IMR-90 (cell line): ENCODE data around the gene CBX8. TPM values are rescaled to one million over a fixed set of nuclear protein-coding genes. Genes with fewer than 3 reads are reported as not detected.

ENCODE experiments used
- ATAC-seq: fragments of 200-7000 bp; cut with Tn5 transposase; 2 replicates; pipeline ENCODE4 v1.9.1; 2020; ENCODE audit warnings: low read depth, mild to moderate bottlenecking, moderate library complexity
- BruUV-seq: library from RNA; stranded (reverse); fragments of 400-500 nt; replicated peaks from 2 replicates; lab custom pipeline; 2021; lab: Mats Ljungman, UMichigan
- CTCF ChIA-PET: fragments of 300-600 bp; formaldehyde crosslinking; extraction: SDS; loops from one replicate; lab custom pipeline; 2021; ENCODE audit warnings: antibody characterized with exemption; lab: Yijun Ruan, JAX
- POLR2A ChIA-PET: fragments of 300-600 bp; sonication (Branson Sonifier 250); formaldehyde crosslinking; loops from one replicate; lab custom pipeline; 2022; ENCODE audit warnings: antibody characterized with exemption; ENCODE audit not compliant: unreplicated experiment; lab: Charles Lee
- DNase-seq: peaks from one replicate; pipeline ENCODE4 v3.0.0; 2013
- H2AFZ ChIP-seq: replicated peaks from 2 replicates; pipeline ENCODE3; 2013; ENCODE audit warnings: low read length, mild to moderate bottlenecking; ENCODE audit not compliant: poor library complexity
- H2AK5ac ChIP-seq: 2 replicates; pipeline ENCODE4 v1.6.1; 2013; ENCODE audit warnings: low read depth, low read length, inconsistent platforms
- H2AK9ac ChIP-seq: replicated peaks from 2 replicates; pipeline ENCODE3; 2013; ENCODE audit warnings: mild to moderate bottlenecking, low read depth, low read length, moderate library complexity; ENCODE audit not compliant: poor library complexity
- H2BK120ac ChIP-seq: 2 replicates; pipeline ENCODE4 v1.6.1; 2013; ENCODE audit warnings: low read depth, low read length, inconsistent platforms
- H2BK15ac ChIP-seq: 3 replicates; pipeline ENCODE4 v1.6.1; 2013; ENCODE audit warnings: low read depth, low read length, inconsistent platforms
- H2BK20ac ChIP-seq: 2 replicates; pipeline ENCODE4 v1.6.1; 2013; ENCODE audit warnings: low read depth, mild to moderate bottlenecking, inconsistent platforms, low read length, moderate library complexity
- H2BK5ac ChIP-seq: 2 replicates; pipeline ENCODE4 v1.6.1; 2013; ENCODE audit warnings: mild to moderate bottlenecking, low read depth, low read length, inconsistent platforms; ENCODE audit not compliant: poor library complexity, severe bottlenecking
- H3K14ac ChIP-seq: replicated peaks from 2 replicates; pipeline ENCODE4 v1.6.1; 2013; ENCODE audit warnings: low read depth, low read length, inconsistent platforms
- H3K18ac ChIP-seq: 2 replicates; pipeline ENCODE4 v1.6.1; 2013; ENCODE audit warnings: low read depth, low read length, control low read depth
- H3K23ac ChIP-seq: 2 replicates; pipeline ENCODE4 v1.6.1; 2013; ENCODE audit warnings: low read depth, low read length, inconsistent platforms
- H3K27ac ChIP-seq: 2 replicates; pipeline ENCODE4 v1.5.1; 2013; ENCODE audit warnings: mild to moderate bottlenecking, control low read depth, low read length; ENCODE audit not compliant: insufficient read depth
- H3K27me3 ChIP-seq: 2 replicates; pipeline ENCODE4 v1.6.1; 2013; ENCODE audit warnings: low read length; ENCODE audit not compliant: control insufficient read depth, insufficient read depth
- H3K36me3 ChIP-seq: 2 replicates; pipeline ENCODE4 v1.6.1; 2013; ENCODE audit warnings: low read length, mixed read lengths; ENCODE audit not compliant: control insufficient read depth, insufficient read depth
- H3K4ac ChIP-seq: 2 replicates; pipeline ENCODE4 v1.6.1; 2013; ENCODE audit warnings: low read depth, low read length, inconsistent platforms
- H3K4me1 ChIP-seq: 2 replicates; pipeline ENCODE4 v1.6.1; 2013; ENCODE audit warnings: low read length, mixed read lengths; ENCODE audit not compliant: control insufficient read depth, insufficient read depth
- H3K4me2 ChIP-seq: 2 replicates; pipeline ENCODE4 v1.6.1; 2013; ENCODE audit warnings: low read depth, mild to moderate bottlenecking, control low read depth, low read length, moderate library complexity
- H3K4me3 ChIP-seq: 2 replicates; pipeline ENCODE4 v1.5.1; 2013; ENCODE audit warnings: low read depth, mild to moderate bottlenecking, control low read depth, low read length, moderate library complexity; ENCODE audit not compliant: insufficient read depth
- H3K56ac ChIP-seq: 2 replicates; pipeline ENCODE4 v1.6.1; 2013; ENCODE audit warnings: low read length, inconsistent platforms; ENCODE audit not compliant: insufficient read depth; ENCODE audit errors: extremely low read depth
- H3K79me1 ChIP-seq, 2 experiments: 2 replicates each; pipeline ENCODE4 v1.6.1; 2013; ENCODE audit warnings: low read length in 2 of 2, inconsistent platforms in 1 of 2, low read depth in 1 of 2
- H3K9ac ChIP-seq: 2 replicates; pipeline ENCODE4 v1.6.1; 2013; ENCODE audit warnings: low read depth, low read length, control low read depth
- H3K9me1 ChIP-seq: 2 replicates; pipeline ENCODE4 v1.6.1; 2013; ENCODE audit warnings: low read length, inconsistent platforms; ENCODE audit not compliant: insufficient read depth
- H3K9me3 ChIP-seq: 2 replicates; pipeline ENCODE4 v1.6.1; 2013; ENCODE audit warnings: low read length; ENCODE audit not compliant: control insufficient read depth, insufficient read depth
- H4K20me1 ChIP-seq: 2 replicates; pipeline ENCODE4 v1.6.1; 2013; ENCODE audit warnings: low read length, inconsistent platforms; ENCODE audit not compliant: insufficient read depth
- H4K5ac ChIP-seq: 2 replicates; pipeline ENCODE4 v1.6.1; 2013; ENCODE audit warnings: mild to moderate bottlenecking, low read depth, low read length, control low read depth
- H4K8ac ChIP-seq, 2 experiments: 2 replicates each; pipeline ENCODE4 v1.6.1; 2013; ENCODE audit warnings: low read depth in 2 of 2, low read length in 2 of 2, control low read depth in 1 of 2, inconsistent platforms in 1 of 2
- H4K91ac ChIP-seq: 2 replicates; pipeline ENCODE4 v1.6.1; 2013; ENCODE audit warnings: low read depth, low read length, inconsistent platforms; ENCODE audit not compliant: insufficient read depth
- CEBPB ChIP-seq: IDR thresholded peaks from 2 replicates; pipeline ENCODE4 v1.6.1; 2012; ENCODE audit warnings: low read depth, low read length, improper control_type of control experiment
- CHD1 ChIP-seq: IDR thresholded peaks from 2 replicates; pipeline ENCODE4 v1.6.1; 2012; ENCODE audit warnings: low read depth, low read length, improper control_type of control experiment
- CTCF ChIP-seq: conservative IDR thresholded peaks from 2 replicates; pipeline ENCODE4 v1.5.1; 2012; ENCODE audit warnings: mild to moderate bottlenecking, low read depth, low read length, improper control_type of control experiment
- FOS ChIP-seq: fragments of 150-350 bp; IDR thresholded peaks from 2 replicates; pipeline ENCODE4 v1.6.1; 2016; ENCODE audit warnings: low read depth, low read length
- MAFK ChIP-seq: IDR thresholded peaks from 2 replicates; pipeline ENCODE4 v1.6.1; 2012; ENCODE audit warnings: low read depth, low read length, improper control_type of control experiment
- MAZ ChIP-seq: IDR thresholded peaks from 2 replicates; pipeline ENCODE4 v1.6.1; 2012; ENCODE audit warnings: low read depth, mild to moderate bottlenecking, low read length, improper control_type of control experiment, moderate library complexity, borderline replicate concordance
- MXI1 ChIP-seq: IDR thresholded peaks from 2 replicates; pipeline ENCODE4 v1.6.1; 2012; ENCODE audit warnings: low read depth, mild to moderate bottlenecking, low read length, moderate library complexity, borderline replicate concordance
- NFE2L2 ChIP-seq: fragments of 150-350 bp; IDR thresholded peaks from 2 replicates; pipeline ENCODE4 v1.6.1; 2016; ENCODE audit warnings: low read depth, mild to moderate bottlenecking, low read length
- POLR2A ChIP-seq: IDR thresholded peaks from 2 replicates; pipeline ENCODE4 v1.6.1; 2012; ENCODE audit warnings: mild to moderate bottlenecking, low read depth, low read length
- RAD21 ChIP-seq: IDR thresholded peaks from 2 replicates; pipeline ENCODE4 v1.6.1; 2012; ENCODE audit warnings: low read length, improper control_type of control experiment
- RCOR1 ChIP-seq: IDR thresholded peaks from 2 replicates; pipeline ENCODE4 v1.6.1; 2012; ENCODE audit warnings: mild to moderate bottlenecking, low read length, improper control_type of control experiment; ENCODE audit not compliant: insufficient replicate concordance
- RFX5 ChIP-seq: IDR thresholded peaks from 2 replicates; pipeline ENCODE4 v1.8.0; 2012; ENCODE audit warnings: low read depth, mild to moderate bottlenecking, low read length, moderate library complexity
- SMC3 ChIP-seq: fragments of 150-350 bp; IDR thresholded peaks from 2 replicates; pipeline ENCODE4 v1.6.1; 2016; ENCODE audit warnings: low read depth, mild to moderate bottlenecking, antibody characterized with exemption, low read length, moderate library complexity
- WGBS, 2 experiments: methylation state at CpG; one replicate each; pipeline versions ENCODE4 v1.1.5 to v1.1.7; 2013; ENCODE audit warnings: missing lambda C conversion rate in 2 of 2; ENCODE audit not compliant: insufficient read length in 1 of 2; ENCODE audit errors: extremely low coverage in 2 of 2; 5-methylcytosine and 5-hydroxymethylcytosine counted together
- dilution Hi-C: fragments of 300-500 bp; cut with HindIII; formaldehyde crosslinking; loops from one replicate; pipeline ENCODE4 v1.14.3; 2018; ENCODE audit warnings: low sequenced_read_pairs; ENCODE audit not compliant: unreplicated experiment
- in situ Hi-C: fragments of 300-500 bp; cut with MboI; formaldehyde crosslinking; loops from 3 replicates; pipeline ENCODE4 v1.14.3; 2019; ENCODE audit warnings: low sequenced_read_pairs, inconsistent platforms, mixed read lengths
- intact Hi-C: fragments of 100-400 bp; cut with micrococcal nuclease; formaldehyde crosslinking; loops from 2 replicates; pipeline ENCODE4 v1.10.0; 2022
- polyA plus RNA-seq, 3 experiments: library from polyadenylated mRNA; depleted of rRNA; stranded (reverse); fragments of >200 nt; gene quantifications; 2 replicates each; pipeline ENCODE4 v1.2.3, GENCODE V29; 2012; ENCODE audit warnings: low replicate concordance in 1 of 3
- total RNA-seq: library from RNA; depleted of rRNA; stranded (reverse); fragments of >200 nt; gene quantifications from 2 replicates; pipeline ENCODE4 v1.2.3, GENCODE V29; 2012
- TF ChIP-seq, protein P1 (sequence below): fragments of 150-350 bp; IDR thresholded peaks from 2 replicates; pipeline ENCODE4 v1.6.1; 2016; ENCODE audit warnings: low read depth, mild to moderate bottlenecking, low read length, moderate library complexity, borderline replicate concordance
- TF ChIP-seq, protein P2 (sequence below): fragments of 150-350 bp; IDR thresholded peaks from 2 replicates; pipeline ENCODE4 v1.6.1; 2017; ENCODE audit warnings: mild to moderate bottlenecking, antibody characterized with exemption, low read length, low read depth

Gene CBX8
- total and polyA plus RNA-seq, 2 of the 4 experiments (the other 2 are of a cell fraction) = 3.2 to 5.4 TPM

DNA sequence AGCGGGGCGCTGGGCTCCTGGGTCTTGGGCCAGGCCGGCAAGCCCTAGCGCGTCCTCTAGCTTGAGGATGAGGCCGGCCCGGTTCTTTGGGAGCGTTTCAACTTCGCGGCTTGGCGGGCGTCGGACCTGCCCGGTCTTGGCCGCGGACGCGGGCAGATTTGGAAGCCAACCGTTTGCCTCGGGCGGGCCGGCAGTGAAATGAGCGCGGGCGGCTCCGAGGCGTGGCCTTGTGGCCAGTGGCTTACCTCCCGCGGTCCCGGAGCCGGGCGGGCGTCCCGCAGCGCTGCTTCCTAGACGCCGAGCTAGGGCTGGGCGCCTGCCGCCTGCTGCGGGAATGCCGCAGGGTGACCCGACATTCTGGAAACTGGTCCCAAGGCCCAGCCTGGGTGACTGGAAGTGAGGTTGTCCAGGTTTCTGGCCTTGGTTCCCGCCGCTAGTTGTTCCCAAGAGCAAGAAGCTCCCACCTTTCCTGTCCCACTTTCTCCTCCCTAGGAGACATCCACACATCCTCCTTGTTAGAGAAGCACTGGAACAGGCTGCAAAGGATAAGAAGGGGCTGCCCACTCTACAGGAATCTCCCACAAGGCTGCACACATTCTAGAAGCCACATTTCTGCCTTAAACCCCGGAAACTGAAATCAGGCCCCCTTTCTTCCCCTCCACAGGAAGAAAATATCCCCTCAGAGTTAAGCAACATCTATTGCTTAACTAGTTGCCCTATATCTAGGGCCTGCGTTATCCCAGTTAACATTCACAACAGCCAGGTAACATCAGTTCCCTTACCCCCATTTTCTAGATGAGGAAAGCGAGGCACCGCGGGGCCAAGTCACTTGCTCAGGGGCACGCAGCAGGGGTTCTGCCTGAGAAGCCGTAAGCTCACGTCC, 4.5 kb upstream of the CBX8 start:
- Histone ChIP-seq H2BK20ac (no peak overlapping the region), H3K14ac (no peak overlapping the region), H3K79me1 (peaks cover under 1 to 2% of the 10 kb centered on the region in 2 experiments; a peak in 2 of 4 replicates), H3K9me3 (peaks cover 11% of the 10 kb centered on the region; the same call in 1 of the 2 replicates), H3K9ac (no peak overlapping the region), H3K27me3 (peaks cover 88% of the 10 kb centered on the region), H3K36me3 (no peaks in the 10 kb centered on the region), H2AK9ac (no peak overlapping the region), H3K4me1 (no peaks in the 10 kb centered on the region; the same call in 1 of the 2 replicates), H4K8ac (no peak overlapping the region), H3K4ac (no peak overlapping the region), H3K4me2 (no peak overlapping the region), H3K4me3 (no peak overlapping the region), H2BK15ac (no peak overlapping the region), H3K9me1 (no peaks in the 10 kb centered on the region), H2BK120ac (no peak overlapping the region), H3K27ac (no peak overlapping the region), H3K23ac (no peak overlapping the region), H2AK5ac (no peak overlapping the region), H3K56ac (no peak overlapping the region), H4K91ac (no peak overlapping the region), H4K5ac (no peak overlapping the region), H2AFZ (no peak overlapping the region), H3K18ac (no peak overlapping the region), H2BK5ac (no peak overlapping the region), H4K20me1 (peaks cover 1% of the 10 kb centered on the region; the same call in 1 of the 2 replicates)
- ChIA-PET CTCF (no interaction called here), POLR2A (no interaction called here)
- WGBS, 2 experiments = 9% methylated on average over 29 of the region's 52 CpGs; no CpG with 5 or more reads in 1 of the 2 experiments
- no TSS peak for BruUV-seq
- dilution Hi-C loops (no loop called here), in situ Hi-C loops (no loop called here), intact Hi-C loops (no loop called here)
- ATAC-seq = no peak
- DNase-seq = no peak
- TF ChIP-seq CEBPB (no peak), FOS (no peak), CHD1 (no peak), RCOR1 (no peak), NFE2L2 (no peak), CTCF (no peak), RAD21 (no peak), RFX5 (no peak), SMC3 (no peak), MAFK (no peak), MXI1 (no peak), POLR2A (no peak), MAZ (no peak)
- TF ChIP-seq, protein P1, sequence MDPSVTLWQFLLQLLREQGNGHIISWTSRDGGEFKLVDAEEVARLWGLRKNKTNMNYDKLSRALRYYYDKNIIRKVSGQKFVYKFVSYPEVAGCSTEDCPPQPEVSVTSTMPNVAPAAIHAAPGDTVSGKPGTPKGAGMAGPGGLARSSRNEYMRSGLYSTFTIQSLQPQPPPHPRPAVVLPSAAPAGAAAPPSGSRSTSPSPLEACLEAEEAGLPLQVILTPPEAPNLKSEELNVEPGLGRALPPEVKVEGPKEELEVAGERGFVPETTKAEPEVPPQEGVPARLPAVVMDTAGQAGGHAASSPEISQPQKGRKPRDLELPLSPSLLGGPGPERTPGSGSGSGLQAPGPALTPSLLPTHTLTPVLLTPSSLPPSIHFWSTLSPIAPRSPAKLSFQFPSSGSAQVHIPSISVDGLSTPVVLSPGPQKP = no peak
- TF ChIP-seq, protein P2, sequence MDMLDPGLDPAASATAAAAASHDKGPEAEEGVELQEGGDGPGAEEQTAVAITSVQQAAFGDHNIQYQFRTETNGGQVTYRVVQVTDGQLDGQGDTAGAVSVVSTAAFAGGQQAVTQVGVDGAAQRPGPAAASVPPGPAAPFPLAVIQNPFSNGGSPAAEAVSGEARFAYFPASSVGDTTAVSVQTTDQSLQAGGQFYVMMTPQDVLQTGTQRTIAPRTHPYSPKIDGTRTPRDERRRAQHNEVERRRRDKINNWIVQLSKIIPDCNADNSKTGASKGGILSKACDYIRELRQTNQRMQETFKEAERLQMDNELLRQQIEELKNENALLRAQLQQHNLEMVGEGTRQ = no peak
